ENCODE measurements around the gene CAND2. TPM values are rescaled to one million over a fixed set of nuclear protein-coding genes. Genes with fewer than 3 reads are reported as not detected.
"Not testable (repeated sequence)": the region's sequence is repeated elsewhere in the genome, so short reads cannot be mapped to it uniquely, and the experiment has no call there.

CAND2 gene
- polyA plus RNA-seq, 5 donors, result 4.3 to 10.6 (median 5.8) TPM

DNA sequence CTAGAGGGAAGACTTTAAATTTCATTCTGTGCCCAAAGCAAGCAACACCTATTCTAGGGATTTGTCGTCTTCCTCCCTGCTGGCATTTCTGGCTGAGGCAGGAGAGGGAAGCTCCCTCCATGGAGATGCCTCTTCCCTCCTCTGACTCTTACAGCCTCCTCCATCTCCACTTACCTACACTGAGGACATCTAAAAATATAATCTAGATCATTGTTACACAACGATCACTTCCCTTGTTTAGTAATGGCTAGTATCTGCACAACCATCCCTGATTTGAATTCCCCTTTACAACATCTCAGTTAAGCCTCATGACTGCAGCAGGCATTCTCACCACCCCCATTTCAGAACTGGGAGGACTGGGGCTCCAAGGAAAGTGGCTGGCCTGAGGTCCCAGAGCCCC, 57.4 kb downstream of the CAND2 start:
- not testable (repeated sequence) for DNase-seq

DNA sequence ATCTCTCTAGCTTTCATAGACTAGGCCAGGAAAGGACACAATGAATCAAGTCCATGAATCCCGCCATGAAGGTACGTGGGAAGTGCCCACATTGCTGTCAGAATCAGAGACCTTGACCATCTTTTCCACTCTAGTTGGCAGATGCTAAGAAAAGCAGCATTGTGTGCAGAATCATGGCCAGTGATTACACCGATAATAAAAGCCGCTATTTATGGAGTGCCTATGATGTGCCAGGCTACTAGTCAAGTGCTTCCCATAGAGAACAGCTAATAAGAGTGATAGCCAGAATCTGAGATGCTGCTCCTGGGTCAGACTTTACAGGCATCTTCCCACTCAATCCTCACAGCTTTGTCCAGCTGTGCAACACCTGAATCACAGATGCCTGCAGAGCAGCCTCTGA, 58.1 kb downstream of the CAND2 start:
- DNase-seq, result no peak

DNA sequence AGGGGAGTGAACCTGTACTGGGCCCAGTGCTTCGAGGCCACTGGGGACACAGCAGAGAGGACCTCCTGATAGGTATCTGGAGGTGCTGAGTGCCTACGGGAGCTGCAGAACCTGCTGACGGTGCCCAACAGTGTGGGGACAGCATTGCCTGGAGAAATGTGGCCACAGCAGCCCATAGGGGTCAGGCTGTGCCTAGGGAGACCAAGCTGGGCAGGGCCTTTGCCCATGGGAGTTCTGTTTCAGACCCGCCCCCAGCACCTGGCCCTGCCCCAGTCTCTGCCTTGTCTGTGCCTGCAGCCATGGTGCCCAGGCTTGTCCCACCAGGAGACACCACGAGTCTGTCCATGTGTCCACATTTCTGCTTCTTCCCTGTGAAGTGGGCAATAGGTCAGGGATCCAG, 60.1 kb downstream of the CAND2 start:
- no peak for DNase-seq

DNA sequence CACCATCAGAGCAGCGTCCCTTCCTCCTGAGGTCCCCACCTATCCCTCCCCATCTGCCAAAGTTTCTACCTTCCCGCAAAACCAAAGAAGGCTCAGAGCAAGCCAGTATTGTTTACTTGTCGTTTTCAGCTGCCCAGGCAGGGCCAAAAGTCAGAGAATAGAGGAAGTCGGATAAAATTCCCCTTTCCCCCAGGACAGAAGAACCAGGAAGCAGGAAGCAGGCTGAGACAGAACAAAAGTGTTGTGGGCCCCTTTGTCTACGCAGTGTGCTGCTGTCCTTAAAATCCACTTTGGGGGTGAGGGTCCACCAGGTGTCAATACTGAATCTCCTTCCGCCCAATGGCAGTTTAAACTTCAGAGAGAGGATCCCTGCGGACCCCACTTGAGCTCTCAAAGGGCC, 63.4 kb downstream of the CAND2 start:
- no peak for DNase-seq

DNA sequence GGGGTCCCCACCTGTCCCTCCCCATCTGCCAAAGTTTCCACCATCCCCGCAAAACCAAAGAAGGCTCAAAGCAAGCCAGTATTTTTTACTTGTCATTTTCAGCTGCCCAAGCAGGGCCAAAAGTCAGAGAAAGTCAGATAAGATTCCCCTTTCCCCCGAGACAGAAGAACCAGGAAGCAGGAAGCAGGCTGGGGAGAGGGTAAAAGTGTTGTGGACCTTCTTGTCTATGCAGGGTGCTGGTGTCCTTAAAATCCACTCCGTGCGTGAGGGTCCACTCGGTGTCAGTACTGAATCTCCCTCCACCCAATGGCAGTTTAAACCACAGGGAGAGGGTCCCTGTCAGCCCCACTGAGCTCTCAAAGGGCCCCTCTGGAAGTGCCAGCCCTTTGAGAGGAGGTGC, 65.1 kb downstream of the CAND2 start:
- no peak for DNase-seq

DNA sequence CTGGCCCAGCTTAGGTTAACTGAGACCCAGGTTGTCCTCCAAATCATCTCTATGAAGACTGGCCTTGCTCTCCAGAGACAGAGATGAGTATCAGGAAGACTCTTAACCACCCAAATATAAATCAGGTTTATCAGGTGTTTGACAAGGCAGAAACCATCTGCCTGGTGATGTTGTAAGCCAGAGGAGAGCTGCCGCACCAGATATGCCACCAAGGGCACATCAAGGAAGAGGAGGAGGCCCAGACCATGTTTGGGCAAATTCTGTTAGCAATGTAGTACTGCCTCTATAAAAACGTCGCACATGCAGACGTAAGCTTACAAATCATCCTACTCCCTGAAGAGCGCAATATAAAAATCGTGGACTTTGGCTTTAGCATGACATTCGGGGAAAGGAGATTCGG, 65.9 kb downstream of the CAND2 start:
- no peak for DNase-seq

DNA sequence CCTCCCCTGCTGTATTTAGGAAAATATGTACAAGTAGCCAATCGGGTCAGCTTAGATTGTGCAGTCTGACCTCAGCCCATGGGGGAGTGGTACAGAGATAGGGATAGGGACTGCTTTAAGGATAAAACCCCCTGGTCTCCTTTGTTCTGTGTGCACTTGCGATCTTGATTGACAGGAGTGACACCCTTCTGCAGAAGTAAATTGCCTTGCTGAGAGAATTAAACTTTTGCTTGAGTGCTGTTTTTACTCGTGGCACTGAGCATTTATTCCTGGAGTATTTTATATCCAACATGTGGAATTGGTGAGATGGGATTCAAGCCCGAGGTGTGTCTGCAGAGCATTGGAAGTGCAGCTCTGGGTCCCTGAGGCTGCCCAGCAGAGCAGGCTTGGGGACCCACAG, 68.8 kb downstream of the CAND2 start:
- no peak for DNase-seq

DNA sequence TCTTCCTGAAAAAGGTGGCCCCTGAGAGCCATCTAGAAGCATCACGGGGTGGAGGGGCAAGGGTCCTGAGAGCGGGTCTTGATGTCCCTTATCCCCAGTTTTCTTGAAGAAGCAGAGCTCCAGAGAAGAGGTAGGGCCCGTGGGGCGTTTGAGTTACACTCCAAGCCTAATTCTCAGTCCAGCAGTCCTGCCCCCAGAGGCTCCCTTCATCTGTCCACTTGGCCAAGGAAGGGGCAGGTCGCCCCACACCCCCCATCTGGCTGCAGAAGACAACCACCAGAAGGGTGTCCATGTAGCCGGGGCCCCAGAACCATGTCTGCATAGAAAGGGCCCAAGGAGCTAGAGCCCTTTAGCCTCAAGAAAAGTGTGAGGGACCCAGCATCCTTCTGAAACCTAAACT, 70.4 kb downstream of the CAND2 start:
- no peak for DNase-seq

DNA sequence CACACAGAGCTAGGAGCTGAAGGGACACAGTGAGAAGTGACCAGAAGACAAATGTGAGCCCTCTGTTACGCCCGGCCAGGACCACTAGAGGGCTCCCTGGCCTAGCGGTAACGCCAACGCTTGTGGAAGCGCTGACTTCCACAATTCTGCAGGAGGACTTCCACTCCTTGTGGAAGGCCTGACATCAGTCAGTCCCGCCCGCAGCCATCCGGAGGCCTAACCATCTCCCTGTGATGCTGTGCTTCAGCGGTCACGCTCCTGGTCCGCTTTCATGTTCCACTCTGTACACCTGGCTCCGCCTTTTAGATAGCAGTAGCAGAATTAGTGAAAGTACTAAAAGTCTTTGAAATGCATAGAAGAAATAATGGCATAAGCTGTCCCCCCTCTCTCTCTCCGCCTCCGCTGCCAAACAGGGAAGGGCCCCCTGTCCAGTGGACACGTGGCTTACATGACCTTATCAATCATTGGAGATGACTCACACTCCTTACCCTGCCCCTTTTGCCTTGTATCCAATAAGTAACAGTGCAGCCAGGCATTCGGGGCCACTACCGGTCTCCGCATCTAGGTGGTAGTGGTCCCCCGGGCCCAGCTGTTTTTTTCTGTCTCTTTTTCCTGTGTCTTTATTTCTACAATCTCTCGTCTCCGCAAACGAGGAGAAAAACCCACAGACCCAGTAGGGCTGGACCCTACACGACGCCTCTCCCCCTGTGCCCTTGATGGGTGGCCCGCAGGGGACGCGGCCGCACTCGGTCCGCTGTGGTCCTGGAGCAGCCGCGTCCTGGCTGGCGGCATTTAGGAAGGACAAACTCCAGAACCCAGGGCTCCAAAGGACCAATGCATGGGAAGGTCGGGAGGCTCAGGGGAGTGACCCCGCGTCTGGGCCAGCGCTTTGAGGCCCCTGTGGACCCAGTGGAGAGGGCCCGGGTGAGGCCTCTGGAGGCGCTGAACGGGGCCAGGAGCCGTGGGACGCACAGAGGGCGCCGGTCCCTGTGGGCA, 71.9 kb downstream of the CAND2 start:
- DNase-seq, result peak; percentile 75 to 82

DNA sequence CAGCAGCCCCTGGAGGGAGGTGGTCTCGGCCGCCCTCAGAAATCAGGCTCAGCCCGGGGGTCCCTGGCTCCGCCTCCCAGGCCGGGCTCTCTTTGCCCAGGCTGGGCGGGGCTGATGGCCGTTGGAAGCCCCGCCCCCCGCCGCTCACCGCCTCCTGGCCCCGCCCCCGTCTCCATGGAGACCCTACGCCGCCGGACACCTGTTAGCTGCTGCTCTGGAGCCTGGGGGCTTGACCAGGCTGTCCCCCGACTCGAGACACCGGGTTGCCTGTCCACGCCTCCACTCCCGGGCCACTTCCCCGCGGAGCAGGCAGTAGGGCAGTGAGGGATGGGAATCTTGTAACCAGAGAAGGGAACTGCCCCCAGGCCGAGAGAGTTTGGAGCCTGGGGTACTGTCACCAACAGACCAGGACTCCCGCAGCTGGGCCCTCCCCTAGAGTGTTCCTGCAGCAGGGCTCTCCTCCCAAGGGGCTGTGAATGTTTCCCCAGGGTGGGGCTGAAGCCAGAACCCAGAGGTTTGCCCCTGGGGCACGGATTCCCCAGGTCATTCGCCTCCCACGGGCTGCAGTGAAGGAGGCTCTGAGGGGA, 72.6 kb downstream of the CAND2 start:
- DNase-seq, result no peak

DNA sequence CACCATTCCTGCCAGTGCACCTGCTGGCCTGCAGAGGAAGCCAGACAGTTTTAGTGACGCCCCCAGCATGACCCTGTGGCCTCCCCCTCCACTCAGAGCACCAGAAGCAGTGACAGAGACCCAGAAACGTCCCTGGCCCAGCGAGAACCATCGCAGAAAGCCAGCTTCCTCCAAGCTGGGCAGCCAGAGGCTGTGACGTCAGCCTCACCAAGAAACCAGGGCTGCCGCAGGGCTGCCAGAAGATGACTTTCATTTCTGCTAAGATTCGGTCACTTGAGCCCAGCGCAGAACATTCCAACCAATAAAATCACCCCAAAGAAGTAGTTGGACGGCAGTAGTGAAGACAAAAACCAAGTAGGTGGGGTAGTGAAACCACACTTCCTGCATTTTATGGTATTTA, 74.5 kb downstream of the CAND2 start:
- DNase-seq, result no peak

DNA sequence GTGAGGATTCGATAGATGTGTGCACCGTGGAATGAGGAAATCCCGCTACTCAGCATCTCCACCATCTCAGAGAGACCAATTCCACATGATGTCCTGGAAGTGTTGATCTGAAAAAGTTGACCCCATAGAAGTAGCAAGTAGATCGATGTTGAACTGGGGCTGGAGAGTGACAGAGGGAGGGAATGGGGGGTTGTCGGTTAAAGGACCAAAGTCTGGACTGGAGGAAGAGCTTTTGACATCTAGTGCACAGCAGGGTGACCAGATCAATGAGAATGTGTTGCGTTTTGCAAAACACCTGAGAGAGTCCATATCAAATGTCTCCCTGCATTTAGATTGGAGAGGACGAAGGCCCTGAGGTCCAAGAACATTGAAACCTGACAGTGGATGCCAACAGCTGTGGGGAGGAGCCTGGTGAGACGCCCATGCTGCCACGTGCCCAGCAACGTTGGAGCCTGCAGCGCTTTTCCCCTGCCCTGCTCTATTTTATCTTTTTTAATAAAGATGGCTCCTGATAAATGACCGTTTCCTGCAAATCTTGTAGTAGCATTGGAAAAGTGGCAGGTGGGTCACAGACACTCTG, 75.0 kb downstream of the CAND2 start:
- DNase-seq, result no peak

DNA sequence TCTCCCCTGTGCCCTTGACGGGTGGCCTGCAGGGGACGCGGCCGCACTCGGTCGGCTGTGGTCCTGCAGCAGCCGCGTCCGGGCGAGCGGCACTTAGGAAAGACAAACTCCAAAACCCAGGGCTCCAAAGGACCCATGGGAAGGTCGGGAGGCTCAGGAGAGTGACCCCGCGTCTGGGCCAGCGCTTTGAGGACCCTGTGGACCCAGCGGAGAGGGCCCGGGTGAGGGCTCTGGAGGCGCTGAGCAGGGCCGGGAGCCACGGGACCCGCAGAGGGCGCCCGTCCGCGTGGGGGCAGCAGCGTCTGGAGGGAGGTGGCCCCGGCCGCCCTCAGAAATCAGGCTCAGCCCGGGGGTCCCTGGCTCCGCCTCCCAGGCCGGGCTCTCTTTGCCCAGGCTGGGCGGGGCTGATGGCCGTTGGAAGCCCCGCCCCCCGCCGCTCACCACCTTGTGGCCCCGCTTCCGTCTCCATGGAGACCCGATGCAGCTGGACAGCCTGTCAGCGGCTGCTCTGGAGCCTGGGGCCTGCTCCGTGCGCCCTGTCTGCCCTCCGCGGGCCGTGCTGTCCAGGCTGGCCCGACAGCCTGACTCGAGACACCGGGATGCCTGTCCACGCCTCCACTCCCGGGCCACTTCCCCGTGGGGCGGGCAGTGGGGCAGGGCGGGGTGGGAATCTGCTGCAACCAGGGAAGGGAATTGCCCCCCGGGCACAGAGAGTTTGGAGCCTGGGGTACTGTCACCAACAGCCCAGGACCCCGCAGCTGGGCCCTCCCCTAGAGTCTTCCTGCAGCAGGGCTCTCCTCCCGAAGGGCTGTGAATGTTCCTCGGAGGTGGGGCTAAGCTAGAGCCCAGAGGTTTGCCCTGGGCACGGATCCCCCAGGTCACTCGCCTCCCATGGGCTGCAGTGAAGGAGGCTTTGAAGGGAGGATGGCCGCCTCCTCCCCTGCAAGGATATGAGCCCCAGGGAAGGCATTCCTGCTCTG, 79.7 kb downstream of the CAND2 start:
- DNase-seq, result peak in 1 of 2 donors; percentile 49

DNA sequence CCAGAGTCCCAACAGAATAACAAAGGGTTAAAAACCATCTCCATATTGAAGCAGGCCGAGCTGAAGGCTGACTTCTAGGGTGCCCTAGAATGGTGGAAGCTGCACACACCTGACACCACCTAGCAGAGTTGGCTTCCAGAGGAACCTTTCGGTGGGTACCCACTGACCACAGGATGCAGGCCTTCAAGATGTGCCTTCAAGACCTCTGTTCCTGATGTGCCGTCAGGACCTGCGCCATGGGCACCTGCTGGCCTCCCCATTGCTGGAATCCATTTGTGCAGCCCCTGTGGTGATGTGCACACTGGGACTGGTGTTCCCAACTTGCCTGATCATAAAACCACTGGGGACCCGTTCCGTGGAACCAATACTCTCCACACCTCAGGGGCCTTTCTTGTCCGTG, 80.6 kb downstream of the CAND2 start:
- no peak for DNase-seq

DNA sequence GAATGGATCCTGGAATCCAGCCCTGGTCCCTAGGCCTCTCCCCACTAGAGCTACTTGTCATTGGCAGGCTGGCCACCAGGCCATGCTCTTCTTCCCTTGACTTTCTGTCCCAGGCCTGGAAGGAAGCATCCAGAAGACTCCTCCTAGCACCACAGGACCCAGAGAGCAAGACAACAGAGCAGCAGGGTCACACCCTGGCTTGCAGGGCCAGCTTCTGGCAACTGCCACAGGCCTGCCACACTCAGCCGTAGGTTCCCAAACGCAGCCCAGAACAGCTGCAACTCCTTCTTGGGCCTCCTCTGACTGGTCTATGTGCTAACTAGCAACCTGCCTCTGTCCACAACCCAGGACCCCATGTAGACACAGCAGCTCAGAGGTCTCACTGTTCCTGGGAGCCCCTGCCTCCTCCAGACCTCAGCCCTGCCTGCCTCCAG, 81.7 kb downstream of the CAND2 start:
- DNase-seq, result no peak

DNA sequence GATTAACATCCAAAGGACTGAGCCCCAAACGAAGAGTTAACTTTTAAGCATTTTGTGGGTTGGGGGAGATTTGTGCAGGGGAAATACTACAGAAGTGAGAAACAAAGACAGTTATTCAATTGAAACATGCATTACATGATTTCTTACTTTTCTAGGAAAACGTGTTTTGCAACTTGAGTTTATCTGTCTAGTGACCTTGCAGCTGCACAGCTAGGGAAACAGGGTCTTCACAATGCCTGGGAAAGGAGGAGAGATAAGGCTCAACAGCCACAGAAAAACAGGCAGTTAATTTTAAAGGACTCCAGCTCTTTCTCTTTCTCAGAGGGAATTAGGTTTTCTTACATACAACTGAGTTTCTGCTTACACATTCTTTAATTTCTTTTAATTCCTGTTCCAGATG, 82.3 kb downstream of the CAND2 start:
- DNase-seq, result not testable (repeated sequence)

DNA sequence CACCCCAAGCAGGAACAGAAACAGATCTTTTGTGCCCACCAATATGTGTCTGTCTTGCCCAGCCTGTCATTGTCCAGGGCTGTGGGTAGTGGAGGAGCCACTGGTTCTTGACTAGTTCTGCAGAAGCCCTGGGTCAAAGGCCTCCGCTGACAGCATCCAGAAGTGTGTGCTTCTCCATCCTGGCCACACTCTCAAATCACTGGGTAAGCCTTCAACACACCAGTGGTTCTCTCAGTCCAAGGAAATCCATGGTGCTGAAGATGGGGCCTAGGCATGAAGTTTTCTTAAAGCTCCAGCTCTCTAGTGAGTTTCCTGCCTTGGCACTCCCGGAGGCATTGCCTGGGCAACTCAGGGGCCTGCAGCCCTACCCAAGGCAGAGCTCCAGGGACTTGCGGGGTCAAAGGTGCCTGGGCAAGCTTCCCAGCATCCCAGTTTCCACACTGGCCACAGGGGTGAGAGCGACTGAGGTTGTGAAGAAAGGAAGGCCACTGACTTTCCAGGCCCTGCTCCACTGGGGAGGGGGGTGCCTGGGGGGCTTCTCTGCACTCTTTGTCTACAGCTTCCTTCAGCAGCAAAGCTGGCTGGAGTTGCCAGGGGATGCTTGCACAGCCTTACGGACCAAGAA, 82.8 kb downstream of the CAND2 start:
- no peak for DNase-seq

DNA sequence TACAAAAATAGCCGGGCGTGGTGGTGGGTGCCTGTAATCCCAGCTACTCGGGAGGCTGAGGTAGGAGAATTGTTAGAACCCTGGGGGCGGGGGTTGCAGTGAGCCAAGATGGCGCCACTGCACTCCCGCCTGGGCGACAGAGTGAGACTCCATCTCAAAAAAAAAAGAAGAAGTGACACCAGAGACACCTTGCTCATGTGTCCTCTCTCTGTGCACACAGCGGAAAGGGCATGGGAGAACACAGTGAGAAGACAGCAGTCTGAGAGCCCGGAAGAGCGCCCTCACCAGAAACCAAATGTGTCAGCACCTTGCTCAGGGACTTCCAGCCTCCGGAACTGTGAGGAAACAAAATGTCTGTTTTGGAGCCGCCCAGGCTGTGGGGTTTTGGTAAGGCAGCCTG, 85.4 kb downstream of the CAND2 start:
- not testable (repeated sequence) for DNase-seq

DNA sequence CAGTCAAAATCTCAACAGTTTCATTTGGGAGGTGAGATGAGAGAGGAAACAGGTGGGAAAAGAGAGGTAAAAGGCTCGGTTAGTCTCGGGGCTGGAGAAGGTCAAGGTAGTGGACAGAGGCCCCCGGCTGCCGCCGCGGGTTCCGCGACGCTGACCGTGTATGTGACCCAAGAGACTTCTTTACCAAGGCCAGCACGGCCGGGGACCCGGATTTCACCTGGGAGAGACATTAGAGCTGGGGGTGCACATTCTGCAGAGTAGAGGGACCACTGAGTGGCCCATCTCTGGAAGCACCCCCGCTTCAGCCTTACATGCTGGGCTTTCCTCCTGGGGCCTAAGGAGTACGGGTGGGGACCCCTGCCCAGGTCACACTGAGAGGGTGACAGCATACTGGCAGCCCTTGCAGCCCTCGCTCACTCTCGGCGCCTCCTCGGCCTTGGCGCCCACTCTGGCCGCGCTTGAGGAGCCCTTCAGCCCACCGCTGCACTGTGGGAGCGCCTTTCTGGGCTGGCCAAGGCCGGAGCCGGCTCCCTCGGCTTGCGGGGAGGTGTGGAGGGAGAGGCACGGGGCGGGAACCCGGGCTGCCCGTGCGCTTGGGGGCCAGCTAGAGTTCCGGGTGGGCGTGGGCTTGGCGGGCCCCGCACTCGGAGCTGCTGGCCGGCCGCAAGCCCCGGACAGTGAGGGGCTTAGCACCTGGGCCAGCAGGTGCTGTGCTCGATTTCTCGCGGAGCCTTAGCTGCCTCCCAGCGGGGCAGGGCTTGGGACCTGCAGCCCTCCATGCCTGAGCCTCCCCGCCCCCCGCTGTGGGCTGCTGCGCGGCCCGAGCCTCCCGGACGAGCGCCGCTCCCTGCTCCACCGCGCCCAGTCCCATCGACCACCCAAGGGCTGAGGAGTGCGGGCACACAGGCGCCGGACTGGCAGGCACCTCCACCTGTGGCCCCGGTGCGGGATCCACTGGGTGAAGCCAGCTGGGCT, 86.1 kb downstream of the CAND2 start:
- no peak for DNase-seq

DNA sequence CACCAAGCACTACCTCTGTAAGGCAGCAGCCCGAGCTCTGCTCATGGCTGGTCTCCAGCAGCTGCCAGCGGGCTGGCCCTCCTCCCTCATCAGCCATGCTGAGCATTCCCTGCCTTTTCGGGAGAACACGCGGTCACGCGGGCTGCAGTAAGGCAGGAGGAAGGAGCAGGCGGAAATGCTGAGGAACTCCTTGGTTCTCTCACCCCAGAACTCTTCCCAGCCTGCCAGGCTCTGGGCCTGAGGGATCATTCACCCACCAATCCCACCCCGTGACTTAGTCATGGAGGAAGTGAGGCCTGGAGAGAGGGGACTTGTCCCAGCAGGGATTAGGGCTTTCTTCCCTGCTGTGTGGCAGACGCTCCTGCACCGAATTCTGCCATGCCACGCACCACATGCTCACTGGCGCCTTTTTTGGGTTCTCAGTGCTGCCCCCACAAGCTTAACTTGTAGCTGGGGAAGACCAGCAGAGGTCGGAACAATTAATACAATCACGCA, 87.8 kb downstream of the CAND2 start:
- no peak for DNase-seq
